ENCODE results near the gene ENOX1. TPM values are rescaled to one million over a fixed set of nuclear protein-coding genes. Genes with fewer than 3 reads are reported as not detected.

ENOX1 gene
- total RNA-seq, 1 donor from 2014 or later = 19.3 TPM

GRCh38 chr13:43291287-43292060 lies 495.3 kb downstream of the ENOX1 start:
- DNase-seq (ENCODE audit: low spot score) = no peak

DNA sequence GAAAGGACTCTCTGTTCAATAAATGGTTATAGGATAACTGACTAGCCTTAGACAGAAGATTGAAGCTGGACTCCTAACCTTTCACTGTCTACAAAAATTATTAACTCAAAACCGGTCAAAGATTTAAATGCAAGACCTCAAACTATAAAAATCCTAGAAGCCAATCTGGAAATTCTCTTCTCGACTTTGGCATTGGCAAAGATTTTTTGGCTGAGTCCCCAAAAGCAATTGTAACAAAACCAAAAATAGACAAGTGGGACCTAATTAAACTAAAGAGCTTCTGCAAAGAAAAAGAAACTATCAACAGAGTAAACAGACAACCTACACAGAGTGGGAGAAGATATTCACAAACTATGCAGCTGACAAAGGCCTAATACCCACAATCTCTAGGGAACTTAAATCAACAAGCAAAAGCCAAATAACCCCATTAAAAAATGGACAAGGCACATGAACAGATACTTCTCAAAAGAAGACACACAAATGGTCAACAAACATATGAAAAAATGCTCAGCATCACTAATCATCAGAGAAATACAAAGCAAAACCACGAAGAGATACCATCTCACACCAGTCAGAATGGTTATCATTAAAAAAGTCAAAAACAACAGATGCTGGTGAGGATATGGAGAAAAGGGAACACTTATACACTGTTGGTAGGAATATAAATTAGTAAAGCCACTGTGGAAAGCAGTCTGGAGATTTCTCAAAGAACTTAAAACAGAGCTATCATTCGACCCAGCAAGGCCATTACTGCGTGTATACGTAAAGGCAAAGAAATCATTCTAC lies 497.1 kb downstream of the ENOX1 start:
- DNase-seq (ENCODE audit: low spot score) = no peak

- no peak for DNase-seq (ENCODE audit: low spot score)
Observed at GRCh38 chr13:43286751-43287150, 500.0 kb downstream of the ENOX1 start.

- no peak for DNase-seq (ENCODE audit: low spot score)
Observed at GRCh38 chr13:43285933-43286597, 500.7 kb downstream of the ENOX1 start.

- DNase-seq (ENCODE audit: low spot score) = no peak
Observed at GRCh38 chr13:43284162-43284561, 502.6 kb downstream of the ENOX1 start.

DNA sequence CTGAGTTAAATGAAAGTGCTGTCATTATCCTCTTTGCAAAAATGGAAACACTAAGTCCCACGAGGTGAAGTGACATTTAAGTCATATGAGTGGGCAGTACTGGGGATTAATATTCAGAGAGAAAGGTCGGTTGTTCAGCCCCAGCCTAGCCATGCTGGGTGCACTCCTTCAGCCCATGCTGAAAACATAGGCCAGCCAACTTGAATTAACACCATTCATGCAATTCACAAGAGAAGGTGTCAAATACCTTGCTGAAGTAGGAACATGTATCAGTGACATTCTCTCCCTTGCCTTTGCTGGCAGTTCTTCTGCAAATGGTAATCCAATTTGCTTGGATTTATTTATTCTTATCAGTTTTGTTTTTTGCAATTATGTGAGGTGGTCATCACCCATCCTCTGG lies 507.1 kb downstream of the ENOX1 start:
- no peak for DNase-seq (ENCODE audit: low spot score)

DNA sequence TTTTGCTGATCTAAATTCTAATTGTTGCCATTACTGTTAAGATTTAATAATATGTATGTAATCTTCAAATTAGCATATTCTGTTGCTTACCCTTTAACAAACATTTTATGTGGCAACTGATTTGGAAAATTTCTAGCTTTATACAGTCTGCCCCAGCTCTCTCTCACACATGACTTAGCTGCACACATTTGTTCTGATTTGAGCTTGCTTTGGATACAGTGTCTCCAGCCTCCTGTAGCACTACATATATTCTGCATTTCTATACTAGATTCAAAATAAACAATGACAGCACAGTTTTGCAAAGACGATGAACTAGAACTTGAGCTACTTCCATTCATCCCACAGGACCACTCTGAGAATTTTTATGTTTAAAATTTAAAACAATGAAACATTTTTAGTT lies 508.6 kb downstream of the ENOX1 start:
- DNase-seq (ENCODE audit: low spot score) = no peak

- DNase-seq (ENCODE audit: low spot score) = no peak
Observed at GRCh38 chr13:43277142-43277541, 509.6 kb downstream of the ENOX1 start.

- DNase-seq (ENCODE audit: low spot score) = no peak
Observed at GRCh38 chr13:43274881-43275280, 511.9 kb downstream of the ENOX1 start.

DNA sequence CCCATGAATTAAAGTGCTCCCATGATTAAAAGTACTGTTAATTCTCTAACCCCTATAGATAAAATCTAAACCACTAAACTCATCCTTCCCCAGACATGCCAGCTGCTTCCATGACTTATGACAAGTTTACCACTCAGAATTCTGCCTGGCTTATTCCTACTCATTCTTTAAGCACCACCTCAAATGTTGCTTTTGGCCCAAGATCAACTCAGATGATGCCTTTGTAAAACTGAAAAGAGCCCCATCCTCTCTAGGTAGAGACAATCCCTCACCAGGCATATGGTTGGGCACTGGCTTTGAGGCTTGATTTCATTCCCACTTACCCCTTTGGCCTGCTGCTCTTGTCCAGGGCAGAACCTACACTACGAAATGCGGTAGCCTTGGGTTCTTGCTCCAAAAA lies 513.4 kb downstream of the ENOX1 start:
- DNase-seq (ENCODE audit: low spot score) = no peak

- no peak for DNase-seq (ENCODE audit: low spot score)
Observed at GRCh38 chr13:43272851-43273250, 513.9 kb downstream of the ENOX1 start.

DNA sequence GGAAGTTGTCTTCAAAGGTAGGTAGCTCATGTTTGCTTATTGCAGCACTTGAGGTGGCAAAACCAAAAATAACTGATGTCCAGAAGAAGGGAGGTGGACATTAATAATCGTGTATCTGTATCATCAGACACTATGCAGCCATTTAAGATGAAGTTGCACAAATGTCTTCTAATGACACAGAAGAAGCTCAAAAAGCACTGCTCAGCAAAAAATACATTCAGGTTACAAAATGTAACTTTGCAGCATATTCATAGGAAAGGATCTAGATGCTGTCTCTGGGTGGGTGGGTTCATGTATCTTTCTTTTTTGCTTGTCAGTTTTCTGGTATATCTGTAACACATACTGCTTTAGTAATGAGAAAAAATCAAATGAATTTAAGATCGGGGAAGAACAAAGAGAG lies 515.6 kb downstream of the ENOX1 start:
- no peak for DNase-seq (ENCODE audit: low spot score)

- peak; percentile 68 for DNase-seq (ENCODE audit: low spot score)
Observed at GRCh38 chr13:43270130-43270830, 516.5 kb downstream of the ENOX1 start.

DNA sequence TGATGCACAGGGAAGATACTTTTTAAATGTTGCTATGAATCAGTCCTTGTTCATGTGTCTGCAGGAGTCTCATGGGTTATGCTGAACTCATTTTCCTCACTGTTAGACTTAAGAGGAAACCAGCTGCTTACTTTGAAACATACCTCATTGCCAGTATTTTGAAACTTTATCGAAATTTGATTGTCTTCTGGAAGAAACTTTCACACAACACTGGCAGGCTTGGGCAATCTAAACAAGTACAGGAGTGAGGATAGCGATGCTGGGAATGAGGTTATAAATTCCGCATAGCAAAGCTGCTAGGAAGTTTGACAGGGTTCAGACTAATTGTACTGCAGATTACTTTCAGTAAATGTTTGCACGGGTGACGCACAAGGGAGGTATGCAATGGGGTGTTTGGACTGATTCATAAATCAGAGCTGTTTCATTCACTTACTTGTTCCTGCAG lies 517.7 kb downstream of the ENOX1 start:
- DNase-seq (ENCODE audit: low spot score) = peak; percentile 91

- DNase-seq (ENCODE audit: low spot score) = no peak
Observed at GRCh38 chr13:43268632-43269031, 518.1 kb downstream of the ENOX1 start.

DNA sequence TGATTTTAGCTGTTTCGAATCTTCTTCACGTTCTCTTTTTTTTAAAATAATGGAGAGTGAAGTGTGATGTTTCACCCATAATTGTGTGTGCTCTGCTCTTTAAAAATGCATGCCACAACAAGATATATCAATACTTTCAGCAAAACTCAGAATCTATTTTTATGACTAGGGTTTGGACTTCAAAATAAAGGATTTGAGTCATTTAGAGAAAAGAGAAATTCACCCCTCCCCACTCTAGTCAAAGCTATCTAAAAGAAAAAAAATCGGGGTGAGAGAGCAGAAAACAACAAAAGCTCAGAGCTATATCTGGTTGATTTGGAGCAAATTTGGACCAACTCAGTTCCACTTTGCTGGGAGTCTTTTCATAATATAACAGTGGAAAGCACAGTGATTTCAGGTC lies 518.9 kb downstream of the ENOX1 start:
- DNase-seq (ENCODE audit: low spot score) = no peak

DNA sequence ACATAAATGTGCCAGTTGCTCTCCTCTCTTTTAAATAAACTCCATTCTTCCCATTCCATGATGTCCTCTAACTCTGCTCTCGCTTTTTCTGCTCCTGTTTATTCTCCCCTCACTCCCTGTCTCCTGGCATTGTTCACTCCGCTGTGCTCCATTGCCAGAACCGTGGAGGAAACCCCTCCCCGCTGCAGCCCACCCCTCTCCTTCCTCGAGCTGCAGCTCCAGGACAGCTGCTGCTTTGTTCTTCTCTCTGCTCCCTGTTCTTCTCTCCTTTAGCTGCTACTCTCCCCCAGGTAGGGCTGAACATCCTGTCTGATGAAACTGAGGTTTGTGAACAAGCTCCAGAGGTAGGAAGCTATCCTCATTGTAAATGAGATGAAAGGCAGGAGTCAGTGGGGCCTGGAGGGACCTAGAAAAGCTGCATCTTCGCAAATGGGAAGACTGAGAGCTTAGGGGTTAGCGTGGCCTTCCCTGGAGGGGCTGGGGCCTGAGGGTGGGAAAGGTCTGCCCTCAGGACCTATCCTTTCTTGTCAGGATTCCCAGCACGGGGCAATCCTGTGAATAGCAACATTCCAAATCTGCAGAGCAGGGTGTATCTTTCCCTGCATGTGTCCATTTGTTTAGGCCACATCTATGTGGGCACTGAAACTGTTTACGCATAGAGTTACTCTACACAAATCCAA lies 519.7 kb downstream of the ENOX1 start:
- DNase-seq (ENCODE audit: low spot score) = no peak

- no peak for DNase-seq (ENCODE audit: low spot score)
Observed at GRCh38 chr13:43265028-43265427, 521.7 kb downstream of the ENOX1 start.

DNA sequence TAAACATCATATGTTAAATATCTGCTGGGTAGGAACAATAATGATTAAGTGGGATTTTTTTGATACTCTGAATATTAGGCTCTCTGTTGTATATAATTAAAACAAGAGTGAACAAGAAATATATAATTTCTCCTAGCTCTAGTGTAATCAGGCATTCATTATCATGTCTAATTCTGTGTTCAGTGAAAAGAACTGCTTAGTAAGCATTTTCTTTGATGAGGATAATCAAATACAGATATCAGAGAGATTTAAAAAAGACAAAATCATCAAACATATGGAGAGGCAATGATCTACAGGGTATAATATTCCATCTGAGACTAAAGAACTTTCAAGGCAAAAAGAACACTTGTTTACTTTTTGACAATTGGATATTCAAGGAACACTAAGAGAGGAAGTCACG lies 522.3 kb downstream of the ENOX1 start:
- no peak for DNase-seq (ENCODE audit: low spot score)

GRCh38 chr13:43263047-43263446 lies 523.7 kb downstream of the ENOX1 start:
- DNase-seq (ENCODE audit: low spot score) = no peak

DNA sequence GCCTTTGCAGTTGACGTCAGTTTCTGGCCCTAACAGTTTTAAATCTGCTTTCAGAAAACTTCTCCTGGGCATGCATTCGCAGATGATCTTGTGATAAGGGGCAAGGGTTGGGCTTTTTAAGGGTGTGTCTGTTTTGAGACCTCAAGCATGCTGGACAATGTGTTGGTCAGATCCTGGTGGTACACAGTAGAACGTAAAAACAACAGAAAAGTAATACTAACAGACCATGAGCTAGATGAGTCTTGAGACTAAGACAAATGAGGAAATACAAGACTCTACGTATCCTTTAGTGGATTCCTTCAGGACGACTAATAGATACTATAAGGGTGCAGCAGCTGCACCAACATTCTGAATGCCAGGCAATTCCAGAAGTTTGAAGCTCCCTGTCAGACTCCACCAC lies 525.8 kb downstream of the ENOX1 start:
- DNase-seq (ENCODE audit: low spot score) = no peak
